ENCODE data around the gene CENPN.

DNA sequence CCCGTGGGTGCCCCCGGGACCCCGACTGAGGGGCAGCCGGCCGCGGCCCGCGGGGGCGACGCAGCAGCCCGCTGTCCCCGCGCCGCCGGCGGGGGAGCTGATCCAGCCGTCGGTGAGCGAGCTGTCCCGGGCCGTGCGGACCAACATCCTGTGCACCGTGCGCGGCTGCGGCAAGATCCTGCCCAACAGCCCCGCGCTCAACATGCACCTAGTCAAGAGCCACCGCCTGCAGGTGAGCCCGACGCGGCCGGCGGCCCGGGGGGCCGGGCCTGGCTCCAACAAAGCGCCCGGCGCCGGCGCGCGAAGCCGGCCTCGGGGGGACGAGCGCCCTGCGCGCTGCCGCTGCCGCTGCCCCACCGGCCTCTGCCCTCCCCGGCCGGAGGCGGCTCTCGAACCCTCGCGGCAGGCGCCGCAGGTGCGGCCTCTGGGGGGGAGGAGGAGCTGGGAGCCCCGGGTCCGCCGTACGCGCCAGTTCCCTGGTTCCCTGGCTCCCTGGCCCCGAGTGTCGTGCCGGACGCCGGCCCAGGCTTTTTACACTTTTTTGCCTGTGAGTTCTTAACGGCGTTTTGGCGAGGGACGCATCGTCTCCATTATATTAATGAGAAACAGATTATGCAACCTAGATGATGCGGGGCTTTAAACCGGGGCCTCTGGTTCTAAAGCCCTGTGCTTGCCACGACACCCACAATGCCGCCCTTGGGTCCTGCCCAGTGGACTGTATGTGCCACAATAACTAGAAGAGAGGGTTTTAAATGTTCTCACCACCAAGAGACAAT, 29.1 kb downstream of the CENPN start:
- TF ChIP-seq EP300 (IDR thresholded peaks at IDR 0.05) = no peak
- TF ChIP-seq POLR2A (IDR thresholded peaks at IDR 0.05) = no peak
- TF ChIP-seq, protein P1, sequence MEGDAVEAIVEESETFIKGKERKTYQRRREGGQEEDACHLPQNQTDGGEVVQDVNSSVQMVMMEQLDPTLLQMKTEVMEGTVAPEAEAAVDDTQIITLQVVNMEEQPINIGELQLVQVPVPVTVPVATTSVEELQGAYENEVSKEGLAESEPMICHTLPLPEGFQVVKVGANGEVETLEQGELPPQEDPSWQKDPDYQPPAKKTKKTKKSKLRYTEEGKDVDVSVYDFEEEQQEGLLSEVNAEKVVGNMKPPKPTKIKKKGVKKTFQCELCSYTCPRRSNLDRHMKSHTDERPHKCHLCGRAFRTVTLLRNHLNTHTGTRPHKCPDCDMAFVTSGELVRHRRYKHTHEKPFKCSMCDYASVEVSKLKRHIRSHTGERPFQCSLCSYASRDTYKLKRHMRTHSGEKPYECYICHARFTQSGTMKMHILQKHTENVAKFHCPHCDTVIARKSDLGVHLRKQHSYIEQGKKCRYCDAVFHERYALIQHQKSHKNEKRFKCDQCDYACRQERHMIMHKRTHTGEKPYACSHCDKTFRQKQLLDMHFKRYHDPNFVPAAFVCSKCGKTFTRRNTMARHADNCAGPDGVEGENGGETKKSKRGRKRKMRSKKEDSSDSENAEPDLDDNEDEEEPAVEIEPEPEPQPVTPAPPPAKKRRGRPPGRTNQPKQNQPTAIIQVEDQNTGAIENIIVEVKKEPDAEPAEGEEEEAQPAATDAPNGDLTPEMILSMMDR (IDR thresholded peaks at IDR 0.05) = no peak
